Activated CD8-positive, alpha-beta memory T cell treated with anti-CD3 and anti-CD28 coated beads, Interleukin-2, amount 50 U/mL, for 1 hour (primary cell): ENCODE measurements around the gene SLC2A8.

Source experiments
- DNase-seq: peaks from one replicate; pipeline ENCODE4 v3.0.0-alpha.2; 2020; ENCODE audit errors: extremely low read depth

The SLC2A8 gene

DNA sequence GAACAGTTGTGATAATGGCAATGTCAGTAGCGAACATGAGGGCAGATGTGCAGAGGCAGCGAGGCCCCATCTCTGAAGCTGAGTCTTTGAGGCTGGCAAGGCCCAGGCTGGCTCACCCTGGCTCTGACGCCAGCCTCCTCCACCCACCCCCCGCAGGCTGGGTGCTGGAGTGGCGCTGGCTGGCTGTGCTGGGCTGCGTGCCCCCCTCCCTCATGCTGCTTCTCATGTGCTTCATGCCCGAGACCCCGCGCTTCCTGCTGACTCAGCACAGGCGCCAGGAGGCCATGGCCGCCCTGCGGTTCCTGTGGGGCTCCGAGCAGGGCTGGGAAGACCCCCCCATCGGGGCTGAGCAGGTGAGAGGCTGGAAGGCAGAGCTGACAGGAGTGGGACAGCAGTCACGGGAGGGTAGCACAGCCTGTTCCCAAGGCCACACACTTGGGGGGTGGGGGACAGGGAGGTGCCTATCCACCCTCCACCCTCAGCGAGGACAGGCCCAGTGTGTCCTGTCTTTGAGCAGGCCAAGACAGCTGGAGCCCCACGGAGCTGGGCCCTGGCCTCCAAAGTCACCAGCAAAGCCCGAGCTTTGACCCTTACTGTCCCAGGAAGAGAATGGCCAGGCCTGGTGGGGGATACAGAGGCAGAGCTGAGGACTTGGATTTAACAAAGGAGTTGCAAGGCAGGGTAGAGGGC, 5.6 kb downstream of the SLC2A8 start:
- DNase-seq: no peak

- no peak for DNase-seq
These were observed 6.7 kb downstream of the SLC2A8 start for GRCh38 chr9:127403507-127404192.

DNA sequence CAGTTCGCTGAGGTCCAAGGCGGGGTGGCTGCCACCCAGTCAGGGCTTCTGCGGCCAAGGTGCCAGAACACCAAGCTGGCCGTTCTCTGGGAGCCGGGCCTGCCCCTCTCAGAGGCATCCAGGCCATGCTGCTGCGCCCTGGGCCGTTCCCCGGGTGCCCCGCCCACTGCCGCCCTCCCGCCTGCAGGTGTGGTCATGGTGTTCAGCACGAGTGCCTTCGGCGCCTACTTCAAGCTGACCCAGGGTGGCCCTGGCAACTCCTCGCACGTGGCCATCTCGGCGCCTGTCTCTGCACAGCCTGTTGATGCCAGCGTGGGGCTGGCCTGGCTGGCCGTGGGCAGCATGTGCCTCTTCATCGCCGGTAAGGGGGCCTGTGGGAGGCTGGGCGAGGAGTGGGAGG, 7.7 kb downstream of the SLC2A8 start:
- no peak for DNase-seq

DNA sequence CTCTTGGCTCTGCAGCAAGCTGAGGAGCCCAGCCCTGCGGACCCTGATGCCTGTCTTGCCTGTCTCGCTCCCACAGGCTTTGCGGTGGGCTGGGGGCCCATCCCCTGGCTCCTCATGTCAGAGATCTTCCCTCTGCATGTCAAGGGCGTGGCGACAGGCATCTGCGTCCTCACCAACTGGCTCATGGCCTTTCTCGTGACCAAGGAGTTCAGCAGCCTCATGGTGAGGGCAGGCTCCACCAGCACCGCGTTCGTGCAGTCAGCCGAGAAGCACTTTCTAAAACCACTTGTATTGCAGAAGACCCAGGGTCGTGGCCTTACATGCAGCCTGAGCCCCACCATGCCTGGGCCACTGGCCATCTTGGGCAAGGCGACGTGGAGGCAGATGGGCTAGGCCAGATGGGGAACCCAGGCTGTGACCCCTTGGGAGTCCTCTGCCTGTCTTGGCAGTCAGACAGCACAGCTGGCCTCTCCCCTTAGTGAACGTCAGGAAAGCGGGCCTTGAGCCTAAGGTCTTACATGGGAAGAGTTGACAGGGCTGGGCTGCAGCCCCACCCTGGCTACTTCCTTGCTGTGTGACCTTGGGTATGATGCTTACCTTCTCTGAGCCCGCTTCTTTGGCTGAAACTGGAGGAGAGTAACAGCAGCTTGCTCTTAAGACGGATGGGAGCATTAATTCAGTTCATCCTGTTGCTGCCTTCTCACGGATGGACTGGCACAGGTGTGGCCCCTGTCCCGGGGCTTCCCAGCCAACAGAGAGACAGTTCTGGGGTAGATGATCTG, 8.6 kb downstream of the SLC2A8 start:
- no peak for DNase-seq

GRCh38 chr9:127406799-127407491, 10.0 kb downstream of the SLC2A8 start:
- DNase-seq: no peak

DNA sequence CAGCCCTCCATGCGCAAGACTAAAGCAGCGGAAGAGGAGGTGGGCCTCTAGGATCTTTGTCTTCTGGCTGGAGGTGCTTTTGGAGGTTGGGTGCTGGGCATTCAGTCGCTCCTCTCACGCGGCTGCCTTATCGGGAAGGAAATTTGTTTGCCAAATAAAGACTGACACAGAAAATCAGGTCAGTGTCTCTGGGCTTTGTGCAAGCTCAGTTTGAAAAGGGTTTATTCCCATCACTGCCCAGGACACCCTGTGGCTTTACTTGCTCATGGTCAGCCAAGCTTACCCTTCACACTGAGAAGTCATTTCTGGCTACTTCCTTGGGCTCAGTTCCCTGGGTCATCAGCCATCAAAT, 10.5 kb downstream of the SLC2A8 start:
- DNase-seq: no peak

GRCh38 chr9:127411122-127411521, 14.2 kb downstream of the SLC2A8 start:
- DNase-seq: no peak

GRCh38 chr9:127415141-127415540, 18.2 kb downstream of the SLC2A8 start:
- DNase-seq: no peak

- DNase-seq: no peak
These were observed 18.7 kb downstream of the SLC2A8 start for GRCh38 chr9:127415657-127416056.

- no peak for DNase-seq
These were observed 20.4 kb downstream of the SLC2A8 start for GRCh38 chr9:127417131-127418036.

DNA sequence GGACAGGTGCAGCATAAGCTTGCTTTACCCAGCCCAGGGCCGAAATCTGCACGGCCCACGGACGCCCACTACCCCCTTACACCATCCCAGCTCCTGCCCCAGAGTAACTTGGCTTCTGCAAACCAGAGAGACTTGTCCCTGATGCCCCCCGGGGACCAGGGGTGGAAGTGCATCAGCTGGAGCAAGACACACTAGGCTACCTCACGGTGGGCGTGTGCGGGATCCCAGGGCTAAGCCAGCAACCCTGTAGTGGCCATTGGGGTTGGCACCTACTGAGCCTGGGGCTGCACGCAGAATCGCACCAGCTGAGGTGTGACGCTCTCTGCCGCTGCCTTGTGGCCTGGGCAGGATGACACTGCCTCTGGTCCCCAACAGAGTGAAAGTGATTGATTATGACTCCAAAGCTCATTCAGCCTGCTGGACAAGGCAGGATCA, 21.1 kb downstream of the SLC2A8 start:
- DNase-seq: no peak

DNA sequence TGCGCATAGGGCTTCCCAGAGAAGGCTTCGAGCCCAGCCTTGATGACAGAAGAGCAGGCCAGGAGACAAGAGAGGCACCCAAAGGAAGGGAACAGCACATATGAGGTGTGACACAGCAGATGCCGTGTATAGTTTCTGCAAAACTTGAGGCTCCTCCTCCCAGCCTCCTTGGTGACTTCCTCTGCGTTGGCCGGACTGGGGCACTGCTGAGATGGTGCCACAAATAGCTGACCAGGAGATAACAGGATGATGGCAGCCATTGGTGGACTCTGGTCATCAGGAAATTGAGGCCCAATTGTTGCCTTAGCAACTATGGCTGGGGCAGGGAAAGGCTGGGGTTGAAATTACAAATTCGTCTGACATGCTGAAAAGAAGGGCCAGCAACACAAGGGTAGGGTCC, 22.4 kb downstream of the SLC2A8 start:
- no peak for DNase-seq

GRCh38 chr9:127421057-127421456, 24.1 kb downstream of the SLC2A8 start:
- no peak for DNase-seq

GRCh38 chr9:127422133-127422782, 25.3 kb downstream of the SLC2A8 start:
- DNase-seq: no peak

DNA sequence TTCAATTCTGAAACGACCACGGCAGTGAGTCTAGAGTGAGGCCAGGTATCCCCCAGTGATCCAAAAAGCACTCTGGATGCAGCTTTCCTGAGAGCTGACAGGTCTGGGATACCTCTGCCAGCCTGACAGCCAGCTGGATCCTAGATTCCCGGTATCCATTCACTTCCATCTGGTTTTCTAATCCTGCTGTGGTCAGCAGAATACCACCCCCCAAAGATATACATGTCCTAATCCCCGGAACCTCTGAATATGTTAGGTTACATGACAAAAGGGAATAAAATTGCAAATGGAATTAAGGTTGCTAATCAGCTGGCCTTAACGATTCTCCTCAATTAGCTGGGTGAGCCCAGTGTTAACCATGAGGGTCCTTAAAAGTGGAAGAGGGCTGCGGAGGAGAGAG, 25.8 kb downstream of the SLC2A8 start:
- no peak for DNase-seq

GRCh38 chr9:127423476-127423933, 26.5 kb downstream of the SLC2A8 start:
- no peak for DNase-seq

- peak; percentile 53 for DNase-seq
These were observed 27.1 kb downstream of the SLC2A8 start, which contains the start of gene ZNF79 for GRCh38 chr9:127423934-127424675. Gene ZNF79, plus strand, starts transcription at chr9:127424382. Its CDS starts 406 bp downstream, at chr9:127424788.

DNA sequence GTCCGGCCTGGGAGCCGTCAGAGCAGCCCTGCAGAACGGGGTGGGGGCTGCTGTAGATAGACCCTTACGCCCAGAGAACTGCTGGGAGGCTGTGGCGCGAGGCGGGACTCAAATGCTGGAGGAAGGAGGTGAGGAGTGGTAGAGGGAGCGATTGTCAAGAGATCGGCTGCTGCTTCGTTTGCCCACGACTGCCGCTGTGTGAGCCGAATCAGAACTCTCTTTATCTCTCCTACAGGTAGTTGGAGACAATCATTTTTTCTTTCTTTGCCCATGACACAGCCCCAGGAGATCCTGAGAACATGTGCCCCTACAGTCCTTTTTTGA, 27.7 kb downstream of the SLC2A8 start:
- no peak for DNase-seq

DNA sequence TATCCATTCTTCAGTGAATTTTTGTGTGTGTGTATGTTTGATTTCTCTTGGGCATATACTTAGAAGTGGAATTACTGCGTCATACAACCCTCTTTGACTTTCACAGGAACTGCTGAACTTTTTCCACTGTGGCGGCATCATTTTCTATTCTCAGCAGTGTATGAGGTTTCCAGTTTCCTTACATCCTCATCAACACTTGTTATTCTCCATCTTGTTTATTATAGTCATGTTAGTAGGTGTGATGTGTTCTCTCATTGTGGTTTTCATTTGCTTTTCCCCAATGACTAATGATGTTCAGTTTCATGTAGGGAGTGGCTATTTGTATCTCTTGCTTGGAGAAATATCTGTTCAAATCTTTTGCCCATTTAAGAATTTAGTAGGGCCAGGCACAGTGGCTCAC, 29.8 kb downstream of the SLC2A8 start:
- no peak for DNase-seq

DNA sequence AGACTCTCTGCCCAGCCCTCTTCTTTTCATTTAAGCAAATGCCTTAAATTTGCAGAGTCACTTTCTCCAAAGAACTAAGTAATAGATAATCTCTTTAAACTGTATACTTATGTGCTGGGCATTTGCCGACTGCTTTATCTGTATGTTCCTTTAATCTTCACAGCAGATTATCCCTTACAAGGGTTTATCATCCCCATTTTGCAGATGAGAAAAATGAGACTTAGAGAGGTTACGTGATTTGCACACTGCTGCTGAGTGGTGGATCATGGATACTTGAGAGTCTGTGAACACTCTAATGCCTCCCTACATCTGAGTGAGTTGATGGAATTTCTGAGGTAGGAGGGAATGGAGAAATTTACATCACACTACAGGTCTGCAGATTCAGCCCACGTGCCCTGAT, 31.4 kb downstream of the SLC2A8 start:
- no peak for DNase-seq
